SK-N-SH treated with all-trans-retinoic acid at 6 μM for 48 hours (cell line): ENCODE data around the gene CD86.

Experiments
- ATAC-seq: fragments of 200-7000 bp; cut with Tn5 transposase; 3 replicates; pipeline ENCODE4 v1.9.1; 2020; ENCODE audit warnings: mild to moderate bottlenecking, moderate library complexity
- BACH2 ChIP-seq: fragments of 250-450 bp; sonication (Bioruptor Pico); IDR thresholded peaks from 2 replicates; pipeline ENCODE4 v1.9.0; 2021; ENCODE audit warnings: mild to moderate bottlenecking, borderline replicate concordance
- CSDC2 ChIP-seq: fragments of 250-450 bp; sonication (Bioruptor Pico); IDR thresholded peaks from 2 replicates; pipeline ENCODE4 v1.5.0; 2020; ENCODE audit warnings: mild to moderate bottlenecking, moderate library complexity
- CSRNP3 ChIP-seq: fragments of 250-450 bp; sonication (Bioruptor Pico); IDR thresholded peaks from 2 replicates; pipeline ENCODE4 v1.5.1; 2021; ENCODE audit warnings: mild to moderate bottlenecking, moderate library complexity
- ESRRG ChIP-seq: fragments of 250-450 bp; sonication (Bioruptor Pico); IDR thresholded peaks from 2 replicates; pipeline ENCODE4 v1.6.1; 2021; ENCODE audit warnings: mild to moderate bottlenecking
- GLIS3 ChIP-seq: fragments of 250-450 bp; sonication (Bioruptor Pico); IDR thresholded peaks from 2 replicates; pipeline ENCODE4 v1.5.0; 2020; ENCODE audit warnings: mild to moderate bottlenecking, moderate library complexity
- ISL1 ChIP-seq: fragments of 250-450 bp; sonication (Bioruptor Pico); IDR thresholded peaks from 2 replicates; pipeline ENCODE4 v2.1.2; 2022; ENCODE audit warnings: mild to moderate bottlenecking, moderate library complexity
- OSR1 ChIP-seq: fragments of 250-450 bp; sonication (Bioruptor Pico); IDR thresholded peaks from 2 replicates; pipeline ENCODE4 v1.8.0; 2022; ENCODE audit warnings: moderate library complexity, mild to moderate bottlenecking, inconsistent platforms
- POU6F1 ChIP-seq: fragments of 250-450 bp; sonication (Bioruptor Pico); IDR thresholded peaks from 2 replicates; pipeline ENCODE4 v1.8.0; 2021; ENCODE audit warnings: low read depth, mild to moderate bottlenecking, moderate library complexity, borderline replicate concordance
- PPARA ChIP-seq: fragments of 250-450 bp; sonication (Bioruptor Pico); IDR thresholded peaks from 2 replicates; pipeline ENCODE4 v1.5.0; 2020; ENCODE audit warnings: mild to moderate bottlenecking, borderline replicate concordance
- RARB ChIP-seq: fragments of 250-450 bp; sonication (Bioruptor Pico); IDR thresholded peaks from 2 replicates; pipeline ENCODE4 v1.8.0; 2021; ENCODE audit warnings: mild to moderate bottlenecking, moderate library complexity
- SNAI2 ChIP-seq: fragments of 250-450 bp; sonication (Bioruptor Pico); IDR thresholded peaks from 2 replicates; pipeline ENCODE4 v1.5.0; 2020; ENCODE audit warnings: mild to moderate bottlenecking, moderate library complexity
- TCF4 ChIP-seq: fragments of 250-450 bp; sonication (Bioruptor Pico); IDR thresholded peaks from 2 replicates; pipeline ENCODE4 v1.8.0; 2021; ENCODE audit warnings: mild to moderate bottlenecking, moderate library complexity, borderline replicate concordance
- TOX ChIP-seq: fragments of 250-450 bp; sonication (Bioruptor Pico); IDR thresholded peaks from 2 replicates; pipeline ENCODE4 v1.8.0; 2021; ENCODE audit warnings: mild to moderate bottlenecking, moderate library complexity, borderline replicate concordance
- TSHZ2 ChIP-seq: fragments of 250-450 bp; sonication (Bioruptor Pico); IDR thresholded peaks from 2 replicates; pipeline ENCODE4 v1.5.0; 2020; ENCODE audit warnings: mild to moderate bottlenecking, moderate library complexity
- ZC3H10 ChIP-seq: fragments of 250-450 bp; sonication (Bioruptor Pico); IDR thresholded peaks from 2 replicates; pipeline ENCODE4 v1.5.1; 2021; ENCODE audit warnings: mild to moderate bottlenecking, moderate library complexity
- ZFP3 ChIP-seq: fragments of 250-450 bp; sonication (Bioruptor Pico); IDR thresholded peaks from 2 replicates; pipeline ENCODE4 v1.5.0; 2020; ENCODE audit warnings: mild to moderate bottlenecking, moderate library complexity
- ZNF70 ChIP-seq: fragments of 450-650 bp; formaldehyde crosslinking; IDR thresholded peaks from 2 replicates; pipeline ENCODE4 v1.5.0; 2020; ENCODE audit warnings: mild to moderate bottlenecking, moderate library complexity
- ZNF8 ChIP-seq: fragments of 450-650 bp; formaldehyde crosslinking; IDR thresholded peaks from 2 replicates; pipeline ENCODE4 v1.5.0; 2020; ENCODE audit warnings: mild to moderate bottlenecking, moderate library complexity
- TF ChIP-seq, protein P1 (sequence below): fragments of 250-450 bp; sonication (Bioruptor Pico); IDR thresholded peaks from 2 replicates; pipeline ENCODE4 v1.5.1; 2020; ENCODE audit warnings: low read depth, mild to moderate bottlenecking, moderate library complexity

CD86 gene

DNA sequence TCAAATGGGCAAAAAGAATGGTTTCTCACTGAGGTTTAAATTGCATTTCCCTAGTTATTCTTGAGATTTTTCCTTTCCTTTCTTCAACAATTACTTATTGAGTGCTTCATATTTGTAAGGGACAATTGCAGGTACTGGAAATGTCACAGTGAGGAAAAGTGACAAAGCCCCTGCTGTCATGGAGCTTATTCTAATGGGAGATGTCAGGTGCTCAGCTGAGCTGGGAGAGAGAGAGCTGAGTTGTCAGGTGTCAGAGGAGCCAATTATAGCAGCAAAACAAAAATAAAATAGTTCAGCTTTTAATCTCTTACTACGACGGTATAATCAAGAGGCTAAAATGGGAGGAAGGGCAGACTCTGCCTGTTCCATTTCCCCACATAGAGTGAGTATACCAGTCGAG is 42.0 kb downstream of the CD86 start:
- TF ChIP-seq CSRNP3 (no peak), BACH2 (CRISPR knock-in tag) (no peak), ZNF70 (CRISPR knock-in tag) (no peak), ZC3H10 (CRISPR knock-in tag) (no peak), GLIS3 (CRISPR knock-in tag) (no peak), TCF4 (CRISPR knock-in tag) (no peak), TSHZ2 (no peak), ZNF8 (CRISPR knock-in tag) (no peak), SNAI2 (CRISPR knock-in tag) (no peak), CSDC2 (no peak)
- TF ChIP-seq, all 23 proteins: peak for 0
- no peak for ATAC-seq

DNA sequence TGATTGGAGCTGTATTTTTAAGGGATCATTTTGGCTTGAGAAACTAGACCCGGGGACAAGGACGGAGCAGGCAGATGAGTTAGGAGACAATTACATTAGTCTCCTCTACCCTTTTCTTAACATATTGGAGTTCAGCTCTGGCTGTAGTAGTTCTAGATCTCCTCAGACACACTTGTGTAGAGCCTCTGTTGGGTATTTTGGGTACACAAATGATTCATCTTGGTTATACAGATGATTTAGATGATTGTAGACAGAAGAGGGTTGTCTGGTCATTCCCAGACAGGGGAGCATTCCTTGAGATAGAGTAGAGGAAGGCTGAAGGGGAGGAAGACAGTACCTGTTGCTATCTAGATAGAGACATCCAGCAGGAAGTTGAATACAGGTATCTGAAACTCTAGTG is 43.4 kb downstream of the CD86 start:
- ATAC-seq: no peak
- no peak for TF ChIP-seq OSR1 (CRISPR knock-in tag)
- TF ChIP-seq TSHZ2: no peak
- no peak for TF ChIP-seq TCF4 (CRISPR knock-in tag)
- TF ChIP-seq CSDC2: no peak
- TF ChIP-seq BACH2 (CRISPR knock-in tag): no peak
- TF ChIP-seq ZFP3 (CRISPR knock-in tag): no peak
- no peak for TF ChIP-seq ISL1 (CRISPR knock-in tag)
- TF ChIP-seq, protein P1, sequence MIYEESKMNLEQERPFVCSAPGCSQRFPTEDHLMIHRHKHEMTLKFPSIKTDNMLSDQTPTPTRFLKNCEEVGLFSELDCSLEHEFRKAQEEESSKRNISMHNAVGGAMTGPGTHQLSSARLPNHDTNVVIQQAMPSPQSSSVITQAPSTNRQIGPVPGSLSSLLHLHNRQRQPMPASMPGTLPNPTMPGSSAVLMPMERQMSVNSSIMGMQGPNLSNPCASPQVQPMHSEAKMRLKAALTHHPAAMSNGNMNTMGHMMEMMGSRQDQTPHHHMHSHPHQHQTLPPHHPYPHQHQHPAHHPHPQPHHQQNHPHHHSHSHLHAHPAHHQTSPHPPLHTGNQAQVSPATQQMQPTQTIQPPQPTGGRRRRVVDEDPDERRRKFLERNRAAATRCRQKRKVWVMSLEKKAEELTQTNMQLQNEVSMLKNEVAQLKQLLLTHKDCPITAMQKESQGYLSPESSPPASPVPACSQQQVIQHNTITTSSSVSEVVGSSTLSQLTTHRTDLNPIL: no peak
- no peak for TF ChIP-seq POU6F1 (CRISPR knock-in tag)

DNA sequence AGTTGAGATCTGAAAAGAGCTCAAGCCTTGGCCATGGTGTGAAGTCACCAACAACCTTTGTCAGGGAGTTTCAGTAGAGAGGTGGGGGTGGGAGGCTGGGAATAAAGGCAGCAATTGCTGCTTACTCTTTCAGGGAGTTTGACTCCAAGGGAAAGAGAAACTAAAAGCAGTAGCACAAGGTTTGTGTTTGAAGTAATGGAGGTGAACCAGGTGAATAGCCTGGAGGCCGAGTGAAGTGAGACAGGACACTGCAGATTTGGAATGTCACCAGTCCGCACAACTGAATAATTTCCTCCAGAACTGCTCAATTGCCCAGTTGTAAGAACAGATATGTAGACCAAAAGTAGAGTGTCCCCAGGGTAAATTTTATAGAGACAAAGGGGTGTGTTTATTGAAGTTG is 44.1 kb downstream of the CD86 start:
- no peak for ATAC-seq

GRCh38 chr3:122100083-122100482 is 44.9 kb downstream of the CD86 start:
- no peak for ATAC-seq
- TF ChIP-seq OSR1 (CRISPR knock-in tag) (no peak), ZNF8 (CRISPR knock-in tag) (no peak), TOX (CRISPR knock-in tag) (no peak), ZNF70 (CRISPR knock-in tag) (no peak), ZFP3 (CRISPR knock-in tag) (no peak), SNAI2 (CRISPR knock-in tag) (no peak), RARB (CRISPR knock-in tag) (no peak), ZC3H10 (CRISPR knock-in tag) (no peak), PPARA (no peak), ESRRG (CRISPR knock-in tag) (no peak), BACH2 (CRISPR knock-in tag) (no peak), CSDC2 (no peak), TCF4 (CRISPR knock-in tag) (no peak), CSRNP3 (no peak)
- TF ChIP-seq, protein P1: no peak

More for the DNA sequence above, 44.1 kb downstream of the CD86 start:
- TF ChIP-seq GLIS3 (CRISPR knock-in tag): no peak
- no peak for TF ChIP-seq ISL1 (CRISPR knock-in tag)
- TF ChIP-seq TCF4 (CRISPR knock-in tag): no peak
